IPS-20b (cell line): ENCODE results near the gene CFLAR.
"Not testable (repeated sequence)": the region's sequence is repeated elsewhere in the genome, so short reads cannot be mapped to it uniquely, and the experiment has no call there.

Source experiments
- H3K27ac ChIP-seq: one replicate; pipeline ENCODE4 v1.5.1; 2013; ENCODE audit warnings: low read length
- H3K27me3 ChIP-seq: 2 replicates; pipeline ENCODE4 v1.6.1; 2013; ENCODE audit warnings: mild to moderate bottlenecking, low read length, inconsistent platforms; ENCODE audit not compliant: insufficient read depth
- H3K36me3 ChIP-seq: 2 replicates; pipeline ENCODE4 v1.6.1; 2013; ENCODE audit warnings: low read depth, mild to moderate bottlenecking, inconsistent platforms, low read length, moderate library complexity; ENCODE audit not compliant: insufficient read depth
- H3K4me1 ChIP-seq: 2 replicates; pipeline ENCODE4 v1.6.1; 2013; ENCODE audit warnings: mild to moderate bottlenecking, control low read depth, inconsistent platforms, low read length, moderate library complexity; ENCODE audit not compliant: insufficient read depth
- H3K4me3 ChIP-seq: 2 replicates; pipeline ENCODE4 v1.5.1; 2013; ENCODE audit warnings: mild to moderate bottlenecking, low read length, inconsistent platforms
- H3K9ac ChIP-seq: 2 replicates; pipeline ENCODE4 v1.6.1; 2013; ENCODE audit warnings: low read depth, mild to moderate bottlenecking, inconsistent platforms, low read length, moderate library complexity
- H3K9me3 ChIP-seq: 2 replicates; pipeline ENCODE4 v1.6.1; 2013; ENCODE audit warnings: mild to moderate bottlenecking, low read depth, low read length, inconsistent platforms; ENCODE audit not compliant: insufficient read depth

Gene CFLAR

GRCh38 chr2:201107624-201108023 lies 8.3 kb upstream of the CFLAR start:
- no peaks in the 10 kb centered on the region for H3K9me3 ChIP-seq
- H3K4me1 ChIP-seq, result no peaks in the 10 kb centered on the region
- H3K27me3 ChIP-seq, result no peaks in the 10 kb centered on the region
- no peaks in the 10 kb centered on the region for H3K36me3 ChIP-seq
- H3K27ac ChIP-seq, result no peak overlapping the region
- no peak overlapping the region for H3K4me3 ChIP-seq
- H3K9ac ChIP-seq, result no peak overlapping the region

- Histone ChIP-seq H3K4me3 (no peak overlapping the region), H3K4me1 (no peaks in the 10 kb centered on the region), H3K9ac (no peak overlapping the region), H3K36me3 (no peaks in the 10 kb centered on the region), H3K27me3 (no peaks in the 10 kb centered on the region), H3K9me3 (no peaks in the 10 kb centered on the region), H3K27ac (no peak overlapping the region)
Observed at GRCh38 chr2:201108341-201108740, 7.6 kb upstream of the CFLAR start.

DNA sequence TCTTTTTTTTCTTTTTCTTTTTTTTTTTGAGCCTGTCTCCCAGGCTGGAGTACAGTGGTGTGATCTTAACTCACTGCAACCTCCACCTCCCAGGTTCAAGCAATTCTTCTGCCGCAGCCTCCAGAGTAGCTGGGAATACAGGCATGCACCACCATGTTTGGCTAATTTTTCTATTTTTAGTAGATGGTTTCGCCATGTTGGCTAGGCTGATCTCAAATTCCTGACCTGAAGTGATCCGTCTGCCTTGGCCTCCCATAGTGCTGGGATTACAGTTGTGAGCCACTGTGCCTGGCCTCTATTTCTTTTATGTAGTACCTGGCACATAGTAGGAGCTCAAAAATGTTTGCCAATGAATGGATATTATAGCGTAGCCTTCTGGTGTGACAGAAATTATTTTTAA lies 6.8 kb upstream of the CFLAR start:
- Histone ChIP-seq H3K27ac (no peak overlapping the region), H3K4me1 (no peaks in the 10 kb centered on the region), H3K36me3 (no peaks in the 10 kb centered on the region), H3K9me3 (no peaks in the 10 kb centered on the region), H3K4me3 (no peak overlapping the region), H3K27me3 (no peaks in the 10 kb centered on the region), H3K9ac (no peak overlapping the region)

DNA sequence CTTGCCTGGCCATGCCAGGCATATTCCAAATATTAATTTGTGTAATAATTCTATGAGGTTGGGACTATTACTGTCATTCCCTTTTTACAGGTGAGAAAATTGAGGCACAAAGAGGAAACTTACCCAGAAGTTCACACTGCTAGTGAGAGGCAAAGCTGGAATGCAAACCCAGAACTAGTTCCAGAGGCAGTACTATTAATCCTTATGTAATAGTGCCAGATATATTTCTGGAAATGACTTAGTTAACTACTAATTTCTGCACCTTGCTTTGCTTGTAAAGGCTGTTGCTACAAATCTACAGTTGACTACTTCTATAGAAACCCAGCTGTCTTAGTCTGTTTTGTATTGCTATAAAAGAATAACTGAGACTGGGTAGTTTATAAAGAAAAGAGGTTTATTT lies 5.3 kb upstream of the CFLAR start:
- Histone ChIP-seq H3K4me1 (no peaks in the 10 kb centered on the region), H3K27me3 (no peaks in the 10 kb centered on the region), H3K36me3 (no peaks in the 10 kb centered on the region), H3K9ac (no peak overlapping the region), H3K9me3 (no peaks in the 10 kb centered on the region), H3K4me3 (no peak overlapping the region), H3K27ac (no peak overlapping the region)

GRCh38 chr2:201111096-201111495 lies 4.9 kb upstream of the CFLAR start:
- Histone ChIP-seq H3K36me3 (no peaks in the 10 kb centered on the region), H3K4me1 (no peaks in the 10 kb centered on the region), H3K4me3 (no peak overlapping the region)

DNA sequence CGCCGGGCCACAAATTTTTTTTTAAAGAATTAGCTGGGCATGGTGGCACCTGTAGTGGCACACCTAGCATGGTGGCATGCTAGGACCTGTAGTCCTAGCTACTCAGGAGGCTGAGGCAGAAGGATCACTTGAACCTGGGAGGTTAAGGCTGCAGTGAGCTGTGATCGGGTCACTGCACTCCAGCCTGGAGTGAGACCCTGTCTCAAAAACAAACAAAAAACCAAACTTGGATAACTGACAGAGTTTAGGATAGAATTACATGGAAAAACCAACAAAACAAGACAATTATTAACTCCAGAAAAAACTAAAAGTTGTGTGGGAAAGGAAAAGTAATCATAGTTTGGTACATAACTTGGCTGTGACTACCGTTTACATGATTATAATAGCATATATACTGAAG lies 1.6 kb upstream of the CFLAR start:
- Histone ChIP-seq H3K4me3 (no peak overlapping the region), H3K36me3 (no peaks in the 10 kb centered on the region), H3K9me3 (no peaks in the 10 kb centered on the region), H3K4me1 (peaks cover 6% of the 10 kb centered on the region; the same call in 1 of the 2 replicates), H3K27me3 (no peaks in the 10 kb centered on the region), H3K9ac (no peak overlapping the region), H3K27ac (no peak overlapping the region)

More at GRCh38 chr2:201111096-201111495, 4.9 kb upstream of the CFLAR start:
- Histone ChIP-seq H3K9me3 (no peaks in the 10 kb centered on the region), H3K27me3 (no peaks in the 10 kb centered on the region), H3K9ac (no peak overlapping the region), H3K27ac (no peak overlapping the region)

DNA sequence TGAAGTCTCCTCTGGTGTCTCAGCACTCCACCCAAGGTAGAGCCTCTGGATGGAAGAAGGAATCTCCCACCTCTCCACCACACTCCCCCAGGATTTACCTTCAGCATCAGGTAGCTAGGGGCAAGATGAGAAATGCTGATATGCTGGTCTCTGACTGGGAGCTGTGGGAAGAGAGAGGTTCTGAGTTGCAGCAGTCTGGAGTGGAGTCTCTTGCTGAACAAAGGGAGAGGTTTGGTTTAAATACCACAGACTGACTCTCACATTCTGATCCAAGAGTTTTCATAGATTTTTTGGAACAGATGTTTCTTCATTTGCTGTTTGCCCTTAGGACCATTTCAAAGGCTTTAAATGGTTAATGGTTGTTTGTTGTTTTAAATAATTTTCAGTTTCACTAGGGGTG lies 1.1 kb upstream of the CFLAR start:
- Histone ChIP-seq H3K27ac (no peak overlapping the region), H3K27me3 (no peaks in the 10 kb centered on the region), H3K4me3 (no peak overlapping the region), H3K4me1 (peaks cover 6% of the 10 kb centered on the region; the same call in 1 of the 2 replicates), H3K36me3 (no peaks in the 10 kb centered on the region), H3K9ac (no peak overlapping the region), H3K9me3 (no peaks in the 10 kb centered on the region)

DNA sequence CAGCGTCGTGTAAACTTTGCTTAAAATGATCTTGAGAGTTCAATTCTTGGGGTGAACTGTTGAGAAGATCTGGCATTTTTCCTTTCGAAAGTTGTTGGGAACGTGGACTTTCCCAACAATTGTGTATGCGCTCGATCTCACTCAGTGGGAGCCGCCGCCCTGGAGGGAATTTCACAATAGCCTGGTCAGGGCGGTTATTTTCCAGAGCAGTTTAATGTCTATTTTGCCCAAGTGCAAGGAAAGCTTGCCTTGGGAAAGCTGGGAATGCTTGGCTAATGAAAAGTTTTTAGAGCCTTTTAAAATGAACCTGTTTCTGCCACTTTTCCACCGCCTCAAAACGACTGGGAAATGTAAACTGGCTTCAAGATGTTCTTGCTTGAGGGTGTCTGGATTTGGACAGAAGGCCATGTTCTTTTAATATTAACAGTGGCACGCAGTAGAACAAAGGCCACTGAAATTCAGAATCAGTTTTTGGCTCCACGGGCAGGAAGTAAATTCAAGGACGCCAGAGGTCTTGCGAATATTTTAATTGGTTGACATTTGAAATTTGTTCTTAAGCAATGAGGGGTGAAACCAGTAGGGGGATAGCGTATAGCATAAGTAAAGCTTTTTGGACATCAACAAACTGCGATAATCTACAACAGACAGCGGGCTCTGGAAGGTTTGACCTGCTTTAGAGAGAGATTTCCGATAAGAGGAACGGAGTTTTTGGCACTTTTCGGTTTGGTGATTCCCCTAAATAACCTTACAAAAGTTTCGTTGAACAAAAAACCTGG lies 1.2 kb downstream of the CFLAR start:
- H3K9me3 ChIP-seq, result no peaks in the 10 kb centered on the region
- peak overlapping the region; percentile 18 for H3K27ac ChIP-seq
- no peaks in the 10 kb centered on the region for H3K36me3 ChIP-seq
- peaks cover 6% of the 10 kb centered on the region; the same call in 1 of the 2 replicates for H3K4me1 ChIP-seq
- H3K27me3 ChIP-seq, result no peaks in the 10 kb centered on the region
- H3K4me3 ChIP-seq, result peak overlapping the region; percentile 87; the same call in 1 of the 2 replicates
- H3K9ac ChIP-seq, result peak overlapping the region; percentile 90; the same call in 1 of the 2 replicates

GRCh38 chr2:201117735-201118094 lies 1.8 kb downstream of the CFLAR start:
- not testable (repeated sequence) for H3K36me3 ChIP-seq, H3K27me3 ChIP-seq, H3K27ac ChIP-seq, H3K9me3 ChIP-seq, H3K4me1 ChIP-seq
- H3K9ac ChIP-seq, result peak overlapping the region; percentile 58; the same call in 1 of the 2 replicates
- H3K4me3 ChIP-seq, result peak overlapping the region; percentile 87

GRCh38 chr2:201118121-201118960 lies 2.4 kb downstream of the CFLAR start:
- H3K9ac ChIP-seq, result peak overlapping the region; percentile 58; the same call in 1 of the 2 replicates
- H3K27me3 ChIP-seq, result no peaks in the 10 kb centered on the region
- H3K9me3 ChIP-seq, result no peaks in the 10 kb centered on the region
- H3K36me3 ChIP-seq, result no peaks in the 10 kb centered on the region
- no peak overlapping the region for H3K27ac ChIP-seq
- peak overlapping the region; percentile 81 for H3K4me3 ChIP-seq
- H3K4me1 ChIP-seq, result peaks cover 6% of the 10 kb centered on the region; the same call in 1 of the 2 replicates

DNA sequence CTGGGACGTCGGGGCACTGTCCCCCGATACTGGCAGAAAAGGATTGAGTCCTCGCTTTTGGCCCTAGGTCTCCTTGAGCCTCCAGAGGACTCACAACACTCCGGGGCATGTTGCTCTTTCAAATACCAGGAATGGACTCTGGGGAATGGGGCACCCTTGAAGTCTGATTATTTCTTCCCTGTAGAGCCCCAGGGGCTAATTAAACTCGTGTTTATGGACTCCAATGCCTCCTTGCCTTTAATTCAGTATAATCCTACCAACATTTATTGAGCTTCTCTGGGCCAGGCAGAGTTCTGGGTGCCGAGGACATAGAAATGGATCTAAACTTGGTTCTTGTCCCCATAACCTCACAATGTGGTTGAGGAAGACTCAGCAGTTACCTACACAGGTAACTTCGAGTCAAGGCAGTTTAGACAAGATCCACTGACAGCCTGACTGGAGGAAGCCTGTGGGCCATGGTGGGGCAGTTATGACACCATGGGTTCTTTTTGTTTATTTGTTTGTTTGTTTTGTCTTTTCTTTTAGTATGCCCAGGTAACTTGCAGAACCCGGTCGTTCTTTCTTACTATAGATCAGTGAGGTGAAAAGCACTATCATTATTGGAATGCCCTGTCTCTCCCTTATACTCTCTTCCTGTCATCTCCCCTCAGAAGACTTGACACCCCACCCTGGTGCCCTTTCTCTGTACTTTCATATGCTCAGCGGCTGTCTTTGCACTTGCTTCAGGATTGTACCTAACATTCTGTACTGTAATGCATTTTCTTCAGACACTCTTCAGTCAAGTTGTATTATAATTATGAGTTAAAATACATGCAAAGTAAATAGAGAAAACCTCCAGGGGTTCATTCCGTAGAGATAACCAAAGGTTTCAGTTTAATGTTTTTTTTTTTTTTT lies 3.2 kb downstream of the CFLAR start:
- no peaks in the 10 kb centered on the region for H3K36me3 ChIP-seq
- H3K9me3 ChIP-seq, result no peaks in the 10 kb centered on the region
- H3K27ac ChIP-seq, result no peak overlapping the region
- peak overlapping the region; percentile 58; the same call in 1 of the 2 replicates for H3K9ac ChIP-seq
- peaks cover 6% of the 10 kb centered on the region for H3K4me1 ChIP-seq
- no peaks in the 10 kb centered on the region for H3K27me3 ChIP-seq
- H3K4me3 ChIP-seq, result peak overlapping the region; percentile 81
